Endothelial cell of umbilical vein (primary cell): ENCODE data around the gene MICAL3. TPM values are rescaled to one million over a fixed set of nuclear protein-coding genes. Genes with fewer than 3 reads are reported as not detected.

Experiments
- BruUV-seq: library from RNA; stranded (reverse); fragments of 400-500 nt; replicated peaks from 2 replicates; lab custom pipeline; 2021; lab: Mats Ljungman, UMichigan
- CTCF ChIA-PET: fragments of 300-600, 350-600 bp; sonication (Branson Sonifier 250); formaldehyde crosslinking; loops from one replicate; lab custom pipeline; 2021; ENCODE audit warnings: antibody characterized with exemption, inconsistent platforms; lab: Charles Lee
- POLR2A ChIA-PET: fragments of 300-600, 350-600 bp; sonication (Branson Sonifier 250); formaldehyde crosslinking; loops from one replicate; lab custom pipeline; 2021; ENCODE audit warnings: antibody characterized with exemption, inconsistent platforms; lab: Charles Lee
- DNase-seq: peaks from one replicate; pipeline ENCODE4 v3.0.0-alpha.2; 2011; ENCODE audit warnings: low read depth, low spot score
- FAIRE-seq: peaks from 2 replicates; lab custom pipeline; 2011; peaks lifted over from hg19 to GRCh38; lab: Jason Lieb, UNC
- H2AFZ ChIP-seq: 2 replicates; pipeline ENCODE4 v1.6.0; 2012; ENCODE audit warnings: low read depth, low read length, control low read depth, inconsistent platforms
- H3K27ac ChIP-seq: 2 replicates; pipeline ENCODE4 v1.5.1; 2011; ENCODE audit warnings: low read depth, mild to moderate bottlenecking, control low read depth, low read length, moderate library complexity; ENCODE audit not compliant: insufficient read depth
- H3K27me3 ChIP-seq, 2 experiments: 2 replicates each; pipeline versions ENCODE4 v1.6.0 to v1.6.1; 2011; ENCODE audit warnings: low read length in 2 of 2, mixed read lengths in 1 of 2; ENCODE audit not compliant: control insufficient read depth in 2 of 2, insufficient read depth in 2 of 2
- H3K36me3 ChIP-seq, 2 experiments: 2 replicates in 1 of 2; 3 replicates in 1 of 2; pipeline ENCODE4 v1.5.1; 2011; ENCODE audit warnings: low read length in 2 of 2, mild to moderate bottlenecking in 1 of 2, moderate library complexity in 1 of 2; ENCODE audit not compliant: control insufficient read depth in 2 of 2, insufficient read depth in 2 of 2; ENCODE audit errors: extremely low read depth in 1 of 2
- H3K4me1 ChIP-seq: 3 replicates; pipeline ENCODE4 v1.5.1; 2011; ENCODE audit warnings: mild to moderate bottlenecking, low read length; ENCODE audit not compliant: control insufficient read depth, insufficient read depth; ENCODE audit errors: extremely low read depth
- H3K4me2 ChIP-seq: 2 replicates; pipeline ENCODE4 v1.6.1; 2011; ENCODE audit warnings: low read length, control low read depth, mixed read lengths; ENCODE audit not compliant: insufficient read depth
- H3K4me3 ChIP-seq, 3 experiments: fragments of 200-600 bp in 1 of 3; sonication (generic), shearing (Covaris generic) in 1 of 3; replicated peaks in 1 of 3; 2 replicates each; pipeline ENCODE4 v1.5.1; 2011 to 2016; ENCODE audit warnings: control low read depth in 3 of 3, low read length in 3 of 3, mild to moderate bottlenecking in 2 of 3, inconsistent platforms in 1 of 3, low read depth in 1 of 3, moderate library complexity in 1 of 3; ENCODE audit not compliant: insufficient read depth in 1 of 3
- H3K79me2 ChIP-seq: 2 replicates; pipeline ENCODE4 v1.6.0; 2012; ENCODE audit warnings: low read length, inconsistent platforms; ENCODE audit not compliant: control insufficient read depth, insufficient read depth
- H3K9ac ChIP-seq: replicated peaks from 2 replicates; pipeline ENCODE3; 2011; ENCODE audit warnings: low read length, control low read depth; ENCODE audit not compliant: insufficient read depth; ENCODE audit errors: extremely low read depth
- H3K9me1 ChIP-seq: replicated peaks from 3 replicates; pipeline ENCODE4 v1.6.0; 2011; ENCODE audit warnings: mild to moderate bottlenecking, low read length; ENCODE audit not compliant: control insufficient read depth, insufficient read depth; ENCODE audit errors: extremely low read depth
- H3K9me3 ChIP-seq: replicated peaks from 2 replicates; pipeline ENCODE4 v1.5.1; 2012; ENCODE audit warnings: low read length, inconsistent platforms; ENCODE audit not compliant: control insufficient read depth, insufficient read depth
- H4K20me1 ChIP-seq: replicated peaks from 2 replicates; pipeline ENCODE3; 2011; ENCODE audit warnings: mild to moderate bottlenecking, low read length; ENCODE audit not compliant: control insufficient read depth, insufficient read depth; ENCODE audit errors: extremely low read depth
- EZH2 ChIP-seq: IDR thresholded peaks from 2 replicates; pipeline ENCODE4 v1.6.1; 2012; ENCODE audit warnings: borderline replicate concordance, low read depth, mild to moderate bottlenecking, moderate library complexity, low read length, inconsistent platforms; ENCODE audit not compliant: severe bottlenecking
- FOS ChIP-seq: IDR thresholded peaks from 2 replicates; pipeline ENCODE4 v1.6.1; 2011; ENCODE audit warnings: mild to moderate bottlenecking, low read length, moderate library complexity, borderline replicate concordance; ENCODE audit not compliant: insufficient read depth
- GATA2 ChIP-seq: IDR thresholded peaks from 2 replicates; pipeline ENCODE4 v1.7.0; 2011; ENCODE audit warnings: low read depth, mild to moderate bottlenecking, moderate library complexity, mixed read lengths, low read length; ENCODE audit not compliant: insufficient read length, insufficient read depth
- JUN ChIP-seq: IDR thresholded peaks from 2 replicates; pipeline ENCODE4 v1.6.1; 2011; ENCODE audit warnings: borderline replicate concordance, low read depth; ENCODE audit not compliant: insufficient read length, insufficient read depth
- MYC ChIP-seq: IDR thresholded peaks from one replicate; pipeline ENCODE4 v1.6.1; 2011; ENCODE audit warnings: mild to moderate bottlenecking, low read depth, low read length
- POLR2A ChIP-seq: IDR thresholded peaks from 2 replicates; pipeline ENCODE4 v1.6.1; 2012; ENCODE audit warnings: low read depth, mild to moderate bottlenecking, control low read depth, low read length
- POLR2AphosphoS5 ChIP-seq: IDR thresholded peaks from 2 replicates; pipeline ENCODE4 v1.6.1; 2012; ENCODE audit warnings: low read depth, mild to moderate bottlenecking, control low read depth, low read length, moderate library complexity; ENCODE audit not compliant: insufficient read depth
- dilution Hi-C: fragments of 300-500 bp; cut with MboI; formaldehyde crosslinking; loops from one replicate; pipeline ENCODE4 v1.15.0; 2019; ENCODE audit warnings: low sequenced_read_pairs; ENCODE audit not compliant: extremely low pct_ligation_motif_present
- intact Hi-C: fragments of 100-400 bp; cut with micrococcal nuclease; formaldehyde crosslinking; loops from one replicate; pipeline ENCODE4 v1.10.0; 2022
- polyA plus RNA-seq, 4 experiments: library from polyadenylated mRNA; depleted of rRNA in 3 of 4; stranded (reverse) in 3 of 4; unstranded in 1 of 4; fragments of >200 nt; gene quantifications; 2 replicates each; pipeline versions ENCODE4 v1.2.1 to v1.2.3, GENCODE V29; 2011 to 2012; ENCODE audit warnings: missing spikeins in 1 of 4
- total RNA-seq: library from RNA; stranded (reverse); gene quantifications from 2 replicates; pipeline ENCODE4 v1.2.3, GENCODE V29; 2021
- TF ChIP-seq, protein P1 (sequence below), 2 donors: IDR thresholded peaks; 1 replicate in 1 of 2; 2 replicates in 1 of 2; pipeline ENCODE4 v1.5.1; 2011; ENCODE audit warnings: low read length in 2 of 2, mild to moderate bottlenecking in 2 of 2, moderate library complexity in 2 of 2, control low read depth in 1 of 2, inconsistent platforms in 1 of 2, low read depth in 1 of 2; ENCODE audit not compliant: insufficient read depth in 1 of 2; ENCODE audit errors: extremely low read depth in 1 of 2
- TF ChIP-seq, protein P2 (sequence below): IDR thresholded peaks from 2 replicates; pipeline ENCODE4 v1.6.1; 2011; ENCODE audit not compliant: insufficient read depth, insufficient read length

The MICAL3 gene
- total and polyA plus RNA-seq, 2 donors (not counting 3 experiments of a cell fraction or from before 2014, with no cell fraction given), result 14.5 to 63.7 TPM

DNA sequence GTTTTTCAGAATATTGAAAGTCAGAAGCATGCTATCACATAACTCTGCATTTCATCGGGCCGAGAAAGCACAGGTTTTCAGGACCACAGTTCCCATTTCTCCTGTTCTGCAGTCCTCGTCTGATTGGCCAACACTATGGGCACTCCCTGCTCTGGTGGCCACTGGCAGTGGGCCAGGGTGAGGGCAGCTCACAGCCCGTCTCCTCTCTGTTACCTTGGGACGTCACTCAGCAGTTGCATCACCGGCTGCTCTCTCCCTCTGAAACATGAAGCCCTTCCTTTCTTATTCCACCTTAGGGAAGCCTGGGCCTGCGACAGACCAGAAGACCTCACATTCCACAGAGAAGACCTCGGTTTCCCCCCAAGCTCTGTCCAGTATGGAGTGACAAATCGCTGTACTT is 11.4 kb upstream of the MICAL3 start:
- Histone ChIP-seq H4K20me1 (no peaks in the 10 kb centered on the region), H3K27ac (no peak overlapping the region), H3K4me2 (no peak overlapping the region), H3K79me2 (no peaks in the 10 kb centered on the region), H3K4me3 (no peak overlapping the region), H3K27me3 (peaks cover 4 to 7% of the 10 kb centered on the region in 2 experiments), H2AFZ (no peak overlapping the region), H3K36me3 (no peaks in the 10 kb centered on the region), H3K4me1 (peaks cover 2% of the 10 kb centered on the region), H3K9me3 (no peaks in the 10 kb centered on the region), H3K9me1 (no peaks in the 10 kb centered on the region), H3K9ac (no peak overlapping the region)
- dilution Hi-C loops, result no loop called here
- ChIA-PET CTCF (interaction anchor here (1.9 kb wide), 1 partner anchor 11 kb away, joined by 7 read pairs; the partner anchor contains the start of gene MICAL3), POLR2A (no interaction called here)
- TF ChIP-seq POLR2AphosphoS5 (no peak), GATA2 (no peak), EZH2 (no peak), FOS (no peak), MYC (no peak), JUN (no peak), POLR2A (no peak)
- TF ChIP-seq, protein P1, sequence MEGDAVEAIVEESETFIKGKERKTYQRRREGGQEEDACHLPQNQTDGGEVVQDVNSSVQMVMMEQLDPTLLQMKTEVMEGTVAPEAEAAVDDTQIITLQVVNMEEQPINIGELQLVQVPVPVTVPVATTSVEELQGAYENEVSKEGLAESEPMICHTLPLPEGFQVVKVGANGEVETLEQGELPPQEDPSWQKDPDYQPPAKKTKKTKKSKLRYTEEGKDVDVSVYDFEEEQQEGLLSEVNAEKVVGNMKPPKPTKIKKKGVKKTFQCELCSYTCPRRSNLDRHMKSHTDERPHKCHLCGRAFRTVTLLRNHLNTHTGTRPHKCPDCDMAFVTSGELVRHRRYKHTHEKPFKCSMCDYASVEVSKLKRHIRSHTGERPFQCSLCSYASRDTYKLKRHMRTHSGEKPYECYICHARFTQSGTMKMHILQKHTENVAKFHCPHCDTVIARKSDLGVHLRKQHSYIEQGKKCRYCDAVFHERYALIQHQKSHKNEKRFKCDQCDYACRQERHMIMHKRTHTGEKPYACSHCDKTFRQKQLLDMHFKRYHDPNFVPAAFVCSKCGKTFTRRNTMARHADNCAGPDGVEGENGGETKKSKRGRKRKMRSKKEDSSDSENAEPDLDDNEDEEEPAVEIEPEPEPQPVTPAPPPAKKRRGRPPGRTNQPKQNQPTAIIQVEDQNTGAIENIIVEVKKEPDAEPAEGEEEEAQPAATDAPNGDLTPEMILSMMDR (IDR thresholded peaks at IDR 0.05; ENCODE audit: extremely low read depth in 1 of 2, insufficient read depth in 1 of 2, low read depth in 1 of 2, low read length in 2 of 2), result no peak
- TF ChIP-seq, protein P2, sequence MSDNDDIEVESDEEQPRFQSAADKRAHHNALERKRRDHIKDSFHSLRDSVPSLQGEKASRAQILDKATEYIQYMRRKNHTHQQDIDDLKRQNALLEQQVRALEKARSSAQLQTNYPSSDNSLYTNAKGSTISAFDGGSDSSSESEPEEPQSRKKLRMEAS, result no peak
- DNase-seq (no peak), FAIRE-seq (no peak)
- intact Hi-C loops, result no loop called here
- BruUV-seq, result no TSS peak
